Stimulated activated CD8-positive, alpha-beta memory T cell treated with anti-CD3 and anti-CD28 coated beads, Interleukin-12 subunit alpha, Interleukin-12 subunit beta, amount 100 ng/mL, for 4 hours (primary cell): ENCODE data around the gene TBCD.
"Not testable (repeated sequence)": the region's sequence is repeated elsewhere in the genome, so short reads cannot be mapped to it uniquely, and the experiment has no call there.

Experiments used
- DNase-seq: peaks from one replicate; pipeline ENCODE4 v3.0.0-alpha.2; 2020; ENCODE audit warnings: low read depth

Gene TBCD

GRCh38 chr17:82974136-82974952 is 222.5 kb downstream of the TBCD start:
- DNase-seq, result no peak

DNA sequence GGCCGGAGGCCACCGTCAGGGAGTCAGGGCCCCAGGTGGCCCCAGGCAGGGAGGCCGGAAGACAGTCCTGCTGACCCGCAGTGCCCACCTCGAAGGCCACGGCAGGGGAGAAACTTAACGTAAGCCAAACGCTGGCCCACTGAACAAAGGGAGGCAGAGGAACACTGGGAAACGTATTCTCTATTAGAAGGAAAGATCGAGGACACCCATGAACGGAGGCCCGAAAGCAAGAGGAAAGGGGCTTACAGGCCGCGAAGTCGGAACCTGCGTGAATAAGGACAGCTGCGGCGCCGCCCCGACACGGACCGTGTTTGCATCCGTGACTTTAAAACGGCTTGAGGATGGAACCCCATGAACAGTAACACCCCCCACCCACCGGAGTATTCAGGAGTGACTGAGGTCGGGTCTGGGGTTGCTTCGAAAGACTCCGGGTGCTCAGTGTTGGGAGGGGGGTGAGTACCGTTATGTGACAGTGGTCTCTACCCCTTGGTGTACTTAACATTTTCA is 225.2 kb downstream of the TBCD start:
- DNase-seq, result no peak

- no peak for DNase-seq
These were observed 225.7 kb downstream of the TBCD start for GRCh38 chr17:82977606-82978005.

- no peak for DNase-seq
These were observed 227.0 kb downstream of the TBCD start for GRCh38 chr17:82978765-82979349.

DNA sequence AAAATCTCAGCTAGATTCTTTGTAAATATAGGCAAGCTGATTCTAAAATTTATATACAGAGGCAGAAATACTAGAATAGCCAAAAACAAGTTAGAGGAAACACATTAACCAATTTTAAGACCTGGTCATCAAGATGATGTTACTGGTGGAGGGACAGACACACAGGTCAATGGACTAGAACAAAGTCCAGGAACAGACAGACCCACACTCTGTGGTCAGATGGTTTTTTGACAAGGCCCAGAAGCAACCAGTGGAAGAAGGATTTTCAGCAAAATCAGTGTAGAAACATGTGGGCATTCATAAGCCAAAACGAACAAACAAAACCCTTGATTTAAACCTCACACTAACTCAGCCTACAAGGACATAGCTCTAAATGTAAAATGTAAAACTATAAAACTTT is 227.9 kb downstream of the TBCD start:
- DNase-seq, result no peak

DNA sequence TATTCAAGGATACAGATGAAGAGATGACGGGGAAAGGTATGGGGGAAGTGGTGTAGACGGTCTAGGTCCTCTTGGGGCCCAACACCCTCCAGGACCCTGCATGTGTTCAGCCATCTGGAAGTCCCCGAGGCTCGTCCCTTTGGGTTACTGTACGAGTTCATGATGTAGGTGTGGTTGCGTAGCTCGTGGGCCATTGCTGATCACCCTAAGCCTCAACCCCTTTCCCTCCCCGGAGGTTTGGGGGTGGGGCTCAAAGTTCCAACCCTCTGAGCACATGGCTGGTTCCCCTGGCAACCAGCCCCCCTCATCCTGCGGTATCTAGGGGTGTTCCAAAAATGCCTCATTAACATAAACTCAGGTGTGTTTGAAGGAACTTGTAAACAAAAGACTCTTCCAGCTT is 228.8 kb downstream of the TBCD start:
- DNase-seq, result no peak

DNA sequence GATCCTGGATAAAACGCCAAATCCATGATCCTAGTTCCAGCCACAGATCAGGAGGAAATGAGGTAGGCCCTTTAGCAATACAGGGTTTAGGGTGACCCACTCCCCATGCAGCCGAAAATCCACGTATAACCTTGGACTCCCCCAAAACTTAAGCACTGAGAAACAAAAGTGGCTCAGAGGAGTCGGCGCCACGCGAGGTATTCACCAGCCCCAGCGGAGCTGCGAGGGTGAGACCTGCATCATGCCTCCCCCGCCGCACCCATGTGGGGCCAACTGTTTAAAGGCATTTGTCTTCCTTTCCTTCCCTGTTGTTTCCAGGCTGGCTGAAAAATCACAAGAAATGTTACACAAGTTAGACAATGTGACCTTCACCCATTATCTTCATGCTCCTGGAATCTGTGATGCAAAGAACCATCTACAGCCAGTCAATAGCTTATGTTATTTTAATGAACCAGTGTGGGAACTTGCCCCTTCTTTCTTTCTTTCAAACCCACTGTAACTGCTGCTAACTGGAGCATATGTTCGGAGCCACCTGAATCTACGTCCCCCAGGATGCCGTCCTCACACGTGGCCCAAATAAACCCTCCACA is 229.4 kb downstream of the TBCD start:
- DNase-seq, result no peak

GRCh38 chr17:82983510-82984248 is 231.8 kb downstream of the TBCD start:
- DNase-seq, result no peak

- DNase-seq, result not testable (repeated sequence)
These were observed 232.4 kb downstream of the TBCD start for GRCh38 chr17:82984249-82984617.

- DNase-seq, result no peak
These were observed 233.0 kb downstream of the TBCD start for GRCh38 chr17:82984751-82985427.

DNA sequence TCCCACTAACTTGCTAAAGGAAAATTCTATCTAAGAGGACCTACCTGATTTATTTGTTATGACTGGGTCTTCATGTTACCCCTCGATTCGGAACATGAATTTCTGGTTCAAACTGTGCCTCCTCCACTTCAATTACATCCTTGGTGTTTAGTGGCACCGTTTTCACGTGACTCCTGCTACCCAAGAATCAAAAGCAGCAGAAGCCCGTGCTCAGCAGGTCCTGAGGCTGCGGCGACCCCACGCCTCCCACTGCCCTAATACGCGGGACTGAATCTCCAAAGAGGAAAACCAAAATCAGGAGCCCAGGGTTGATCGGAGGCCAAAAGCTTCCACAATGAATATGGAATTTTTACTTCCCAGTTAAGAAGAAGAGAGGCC is 233.6 kb downstream of the TBCD start:
- DNase-seq, result no peak

DNA sequence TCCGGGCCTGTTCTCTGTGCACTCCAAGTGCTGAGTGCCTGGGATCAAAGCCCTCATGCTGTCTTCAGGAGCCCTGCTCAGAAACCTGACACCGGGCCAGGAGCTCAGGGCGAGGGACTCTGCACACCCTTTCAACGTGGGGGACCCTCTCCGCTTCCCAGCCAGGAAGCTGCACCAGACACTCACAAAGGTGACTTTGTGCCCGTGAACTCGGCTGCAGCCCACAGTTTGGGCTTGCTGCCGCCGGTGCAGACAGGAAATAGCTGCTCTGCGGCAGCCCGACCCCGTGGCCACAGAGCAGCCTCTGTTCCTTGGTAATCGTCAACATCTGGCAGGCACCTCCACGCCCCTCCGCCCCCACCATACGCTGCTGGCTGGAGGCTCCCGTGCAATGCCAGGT is 234.1 kb downstream of the TBCD start:
- peak; percentile 37 for DNase-seq

DNA sequence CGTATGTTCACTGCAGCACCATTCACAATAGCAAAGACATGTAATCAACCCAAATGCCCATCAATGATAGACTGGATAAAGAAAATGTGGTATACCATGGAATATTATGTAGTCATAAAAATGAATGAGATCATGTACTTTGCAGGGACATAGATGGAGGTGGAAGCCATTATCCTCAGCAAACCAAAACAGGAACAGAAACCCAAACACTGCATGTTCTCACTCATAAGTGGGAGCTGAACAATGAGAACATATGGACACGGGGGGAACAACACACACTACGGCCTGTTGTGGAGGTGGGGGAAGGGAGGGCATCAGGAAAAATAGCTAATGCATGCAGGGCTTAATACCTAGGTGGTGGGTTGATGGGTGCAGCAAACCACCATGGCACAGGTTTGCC is 237.2 kb downstream of the TBCD start:
- DNase-seq, result not testable (repeated sequence)

GRCh38 chr17:82989881-82990280 is 238.0 kb downstream of the TBCD start:
- no peak for DNase-seq

DNA sequence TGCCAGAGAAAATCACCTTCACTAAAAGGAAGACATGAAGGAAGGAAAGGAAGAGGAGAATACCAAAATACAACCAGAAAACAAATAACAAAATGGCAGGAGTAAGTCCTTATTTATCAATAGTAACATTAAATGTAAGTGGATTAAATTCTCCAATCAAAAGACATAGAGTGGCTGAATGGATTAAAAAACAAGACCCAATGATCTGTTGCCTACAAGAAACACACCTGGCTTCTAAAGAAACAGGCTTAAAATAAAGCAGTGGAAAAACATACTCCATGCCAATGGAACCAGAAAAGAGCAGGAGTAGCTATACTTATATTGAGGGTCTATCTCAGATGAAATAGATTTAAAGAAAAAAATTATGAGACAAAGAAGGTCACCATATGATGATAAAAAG is 241.1 kb downstream of the TBCD start:
- no peak for DNase-seq
